A549 (cell line): Measurements from ENCODE around the gene SLC35E4. TPM values are rescaled to one million over a fixed set of nuclear protein-coding genes. Genes with fewer than 3 reads are reported as not detected.

Experiments
- ATAC-seq, 2 experiments: fragments of 200-7000 bp in 1 of 2; fragments of >200 bp in 1 of 2; cut with Nextera tagmentation in 1 of 2; cut with Tn5 transposase in 1 of 2; 3 replicates each; pipeline versions ENCODE4 v1.8.0 to v1.9.1; 2018 to 2020; ENCODE audit warnings: mild to moderate bottlenecking in 1 of 2, moderate library complexity in 1 of 2
- CTCF ChIA-PET: fragments of 300-600 bp; sonication (Branson Sonifier 250); formaldehyde crosslinking; extraction: SDS; loops from one replicate; lab custom pipeline; 2021; ENCODE audit warnings: antibody characterized with exemption, inconsistent platforms; lab: Yijun Ruan, JAX
- POLR2A ChIA-PET: fragments of 350-600 bp; formaldehyde crosslinking; extraction: SDS; loops from one replicate; lab custom pipeline; 2021; ENCODE audit warnings: antibody characterized with exemption, inconsistent platforms; lab: Yijun Ruan, JAX
- DNase-seq, 2 experiments: peaks; one replicate each; pipeline versions ENCODE4 v3.0.0 to v3.0.0-alpha.2; 2011 to 2016; ENCODE audit warnings: low read depth in 1 of 2, low spot score in 1 of 2
- FAIRE-seq: peaks from 2 replicates; lab custom pipeline; 2011; peaks lifted over from hg19 to GRCh38; lab: Jason Lieb, UNC
- H3K27ac ChIP-seq, 2 experiments: fragments of >200 bp; sonication (Bioruptor Twin); formaldehyde crosslinking; 3 replicates each; pipeline ENCODE4 v1.5.1; 2016 to 2017
- H3K4me1 ChIP-seq: fragments of >200 bp; sonication (Bioruptor Twin); formaldehyde crosslinking; 3 replicates; pipeline ENCODE4 v1.6.1; 2016
- H3K4me2 ChIP-seq: fragments of >200 bp; sonication (Bioruptor Twin); formaldehyde crosslinking; 3 replicates; pipeline ENCODE4 v1.6.1; 2016
- H3K4me3 ChIP-seq: fragments of >200 bp; sonication (Bioruptor Twin); formaldehyde crosslinking; 3 replicates; pipeline ENCODE4 v1.5.1; 2016
- H3K9me3 ChIP-seq: fragments of >200 bp; sonication (Bioruptor Twin); formaldehyde crosslinking; 3 replicates; pipeline ENCODE4 v1.6.1; 2016
- ATOH8 ChIP-seq: fragments of 250-450 bp; sonication (Bioruptor Pico); IDR thresholded peaks from 2 replicates; pipeline ENCODE4 v1.5.0; 2020; ENCODE audit warnings: low read depth, mild to moderate bottlenecking, moderate library complexity
- BCL3 ChIP-seq: fragments of >200 bp; sonication (Bioruptor Twin); formaldehyde crosslinking; IDR thresholded peaks from 3 replicates; pipeline ENCODE4 v1.6.1; 2016
- CTCF ChIP-seq: fragments of >200 bp; sonication (Bioruptor Twin); formaldehyde crosslinking; IDR thresholded peaks from 3 replicates; pipeline ENCODE4 v1.5.1; 2016
- FOSL2 ChIP-seq, 2 experiments: fragments of 450-650 bp in 1 of 2; fragments of >200 bp in 1 of 2; sonication (Bioruptor Twin) in 1 of 2; formaldehyde crosslinking; IDR thresholded peaks; 2 replicates each; pipeline versions ENCODE4 v1.5.0 to v1.6.1; 2016 to 2020; ENCODE audit warnings: mild to moderate bottlenecking in 1 of 2, moderate library complexity in 1 of 2
- FOXS1 ChIP-seq: fragments of 250-450 bp; sonication (Bioruptor Pico); IDR thresholded peaks from 2 replicates; pipeline ENCODE4 v1.5.0; 2020; ENCODE audit warnings: mild to moderate bottlenecking, moderate library complexity
- MAFK ChIP-seq: fragments of 450-650 bp; IDR thresholded peaks from 2 replicates; pipeline ENCODE4 v1.6.1; 2014; ENCODE audit not compliant: partially characterized antibody
- NFE2L2 ChIP-seq: fragments of 150-350 bp; conservative IDR thresholded peaks from 2 replicates; pipeline ENCODE4 v1.6.1; 2014; ENCODE audit warnings: low read length
- PHF8 ChIP-seq: fragments of 200-600 bp; sonication (generic); IDR thresholded peaks from 2 replicates; pipeline ENCODE4 v1.6.1; 2016; ENCODE audit warnings: low read depth, mild to moderate bottlenecking, antibody characterized with exemption, moderate library complexity, borderline replicate concordance
- POLR2AphosphoS2 ChIP-seq: conservative IDR thresholded peaks from 2 replicates; pipeline ENCODE4 v1.6.1; 2012; ENCODE audit warnings: low read length, improper control_type of control experiment, inconsistent platforms
- RARB ChIP-seq: fragments of 250-450 bp; sonication (Bioruptor Pico); IDR thresholded peaks from 2 replicates; pipeline ENCODE4 v1.8.0; 2021; ENCODE audit warnings: mild to moderate bottlenecking, moderate library complexity
- SMC3 ChIP-seq: fragments of >200 bp; sonication (Bioruptor Twin); formaldehyde crosslinking; IDR thresholded peaks from 3 replicates; pipeline ENCODE4 v1.6.1; 2018; ENCODE audit warnings: inconsistent platforms
- SREBF2 ChIP-seq: fragments of 450-650 bp; IDR thresholded peaks from 2 replicates; pipeline ENCODE4 v1.6.1; 2014; ENCODE audit warnings: mild to moderate bottlenecking, moderate library complexity
- TFCP2L1 ChIP-seq: fragments of 250-450 bp; sonication (Bioruptor Pico); IDR thresholded peaks from 2 replicates; pipeline ENCODE4 v1.5.0; 2021; ENCODE audit warnings: mild to moderate bottlenecking
- TP53 ChIP-seq: fragments of 250-450 bp; sonication (Bioruptor Pico); IDR thresholded peaks from 2 replicates; pipeline ENCODE4 v1.5.0; 2021; ENCODE audit warnings: mild to moderate bottlenecking, moderate library complexity
- USF2 ChIP-seq: fragments of 450-650 bp; IDR thresholded peaks from 2 replicates; pipeline ENCODE4 v1.6.1; 2014; ENCODE audit warnings: antibody characterized with exemption
- WGBS: methylation state at CpG from one replicate; pipeline ENCODE4 v1.1.6; 2017; ENCODE audit errors: missing lambda C conversion rate; 5-methylcytosine and 5-hydroxymethylcytosine counted together
- polyA plus RNA-seq, 4 experiments: library from polyadenylated mRNA; depleted of rRNA in 3 of 4; stranded (reverse); fragments of >200 nt; fragmentation: RNase III in 1 of 4; extraction: RNeasy Plus Mini Kit Qiagen cat#74134 plus additional on column Dnase treatment in 1 of 4; gene quantifications; 2 replicates in 3 of 4; 3 replicates in 1 of 4; pipeline ENCODE4 v1.2.3, GENCODE V29; 2011 to 2017

SLC35E4 gene
- polyA plus RNA-seq, 2 of the 4 experiments (the other 2 are of a cell fraction) = 2.0 to 3.3 TPM

GRCh38 chr22:30694640-30695350 is 59.2 kb downstream of the SLC35E4 start, which contains the start of gene OSBP2:
Gene OSBP2 (plus strand): TSS chr22:30694874. CDS start chr22:30694910, 36 bp downstream.
- Histone ChIP-seq H3K27ac (peak within 1 kb of the TSS; percentile 85 to 86), H3K9me3 (no peaks in the 10 kb centered on the region), H3K4me3 (peak within 1 kb of the TSS; percentile 74), H3K4me2 (peak within 1 kb of the TSS; percentile 79), H3K4me1 (peaks cover 5% of the 10 kb centered on the region; the same call in 1 of the 3 replicates)
- POLR2A ChIA-PET = interaction anchor here (0.6 kb wide), 1 partner anchor 261 kb away, joined by 3 read pairs; no protein-coding TSS in a partner anchor
- ATAC-seq (peak; percentile 64 to 80), FAIRE-seq (no peak), DNase-seq (peak in 1 of 2 experiments; percentile 9)
- TF ChIP-seq PHF8 (0 out of 2 replicates have a peak, but pooled peaks have one; percentile 8), USF2 (no peak)
- CTCF ChIA-PET = interaction anchor here (0.6 to 3.0 kb wide), 5 partner anchors 9 to 222 kb away, joined by 3 to 15 read pairs (median 3); no protein-coding TSS in a partner anchor
- WGBS = 69% methylated on average over 20 of the region's 88 CpGs

- Histone ChIP-seq H3K9me3 (no peaks in the 10 kb centered on the region), H3K27ac (peak overlapping the region in 1 of 2 experiments; percentile 86; a peak in 4 of 6 replicates), H3K4me3 (peak overlapping the region; percentile 74; the same call in 2 of the 3 replicates), H3K4me2 (peak overlapping the region; percentile 79), H3K4me1 (peaks cover 5% of the 10 kb centered on the region; the same call in 1 of the 3 replicates)
- DNase-seq = no peak
- no peak for ATAC-seq
- ChIA-PET POLR2A (no interaction called here), CTCF (interaction anchor here (1.2 to 3.0 kb wide), 2 partner anchors 52 to 60 kb away, joined by 3 to 15 read pairs; no protein-coding TSS in a partner anchor)
- no peak for FAIRE-seq
- TF ChIP-seq FOSL2 (IDR thresholded peaks at IDR 0.05) = no peak
- no peak for TF ChIP-seq FOSL2 (CRISPR knock-in tag; IDR thresholded peaks at IDR 0.05)
- no peak for TF ChIP-seq CTCF
- TF ChIP-seq TP53 (CRISPR knock-in tag) = no peak
- TF ChIP-seq FOXS1 (CRISPR knock-in tag) = no peak
- TF ChIP-seq POLR2AphosphoS2 = no peak
- TF ChIP-seq ATOH8 (CRISPR knock-in tag) = no peak
- TF ChIP-seq SREBF2 = no peak
- no peak for TF ChIP-seq RARB (CRISPR knock-in tag)
- no peak for TF ChIP-seq BCL3
- TF ChIP-seq SMC3 = no peak
- TF ChIP-seq USF2 = no peak
- no peak for TF ChIP-seq MAFK
- no peak for TF ChIP-seq PHF8
- TF ChIP-seq TFCP2L1 = no peak
- TF ChIP-seq NFE2L2 = no peak
- WGBS = 94% methylated on average over 6 of the region's 15 CpGs
Measured at GRCh38 chr22:30695351-30695851, 59.8 kb downstream of the SLC35E4 start.
